ENCODE measurements around the gene ACBD3.

ACBD3 gene

DNA sequence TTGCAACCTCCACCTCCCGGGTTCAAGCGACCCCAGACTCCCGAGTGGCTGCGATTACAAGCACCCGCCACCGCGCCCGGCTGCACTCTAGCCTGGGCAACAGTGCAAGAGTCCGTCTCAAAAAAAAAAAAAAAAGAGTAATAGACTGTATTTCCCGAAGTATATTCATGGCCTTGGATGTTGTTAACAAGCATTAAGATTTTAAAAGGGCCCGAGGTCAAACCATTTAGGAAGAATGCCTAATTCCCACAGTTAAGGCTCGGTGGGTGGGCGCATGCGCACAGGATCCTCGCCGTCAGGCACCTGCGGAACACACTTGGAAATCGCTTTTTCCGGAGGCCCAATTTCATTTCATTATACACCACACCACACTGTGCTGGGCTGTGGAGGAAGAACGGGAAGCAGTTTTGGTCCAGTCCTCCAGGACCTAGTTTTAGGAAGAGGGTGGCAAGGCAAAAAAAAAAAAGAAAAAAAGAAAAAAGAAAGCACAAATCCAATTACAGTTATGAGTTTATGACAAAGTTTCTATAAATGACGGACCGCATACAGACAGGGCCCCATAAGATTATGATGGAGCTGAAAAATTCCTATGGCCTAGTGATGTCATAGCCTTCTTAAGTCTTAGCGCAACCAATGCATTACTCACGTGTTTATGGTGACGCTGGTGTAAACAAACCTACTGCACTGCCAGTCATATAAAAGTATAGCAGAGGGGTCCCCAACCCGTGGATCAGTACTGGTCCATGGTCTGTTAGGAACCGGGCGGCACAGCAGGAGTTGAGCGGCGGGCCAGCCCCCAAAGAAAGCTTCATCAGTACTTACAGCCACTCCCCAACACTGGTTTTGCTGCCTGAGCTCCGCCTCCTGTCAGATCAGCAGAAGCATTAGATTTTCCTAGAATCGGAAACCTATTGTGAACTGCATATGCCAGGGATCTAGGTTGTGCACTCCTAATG lies 85.8 kb downstream of the ACBD3 start:
- Histone ChIP-seq H3K4me1 (ENCODE audit: insufficient read depth, poor library complexity, severe bottlenecking) (peaks cover 7% of the 10 kb centered on the region), H3K27me3 (ENCODE audit: insufficient read depth, poor library complexity, severe bottlenecking) (no peaks in the 10 kb centered on the region), H3K9me3 (ENCODE audit: severe bottlenecking) (no peaks in the 10 kb centered on the region), H3K4me3 (ENCODE audit: severe bottlenecking) (no peak overlapping the region), H3K36me3 (ENCODE audit: low read depth) (no peaks in the 10 kb centered on the region), H3K27ac (ENCODE audit: poor library complexity, severe bottlenecking) (no peak overlapping the region)
- ATAC-seq (ENCODE audit: low read depth) (no peak), DNase-seq (ENCODE audit: low spot score) (no peak)
- TF ChIP-seq, protein P1, sequence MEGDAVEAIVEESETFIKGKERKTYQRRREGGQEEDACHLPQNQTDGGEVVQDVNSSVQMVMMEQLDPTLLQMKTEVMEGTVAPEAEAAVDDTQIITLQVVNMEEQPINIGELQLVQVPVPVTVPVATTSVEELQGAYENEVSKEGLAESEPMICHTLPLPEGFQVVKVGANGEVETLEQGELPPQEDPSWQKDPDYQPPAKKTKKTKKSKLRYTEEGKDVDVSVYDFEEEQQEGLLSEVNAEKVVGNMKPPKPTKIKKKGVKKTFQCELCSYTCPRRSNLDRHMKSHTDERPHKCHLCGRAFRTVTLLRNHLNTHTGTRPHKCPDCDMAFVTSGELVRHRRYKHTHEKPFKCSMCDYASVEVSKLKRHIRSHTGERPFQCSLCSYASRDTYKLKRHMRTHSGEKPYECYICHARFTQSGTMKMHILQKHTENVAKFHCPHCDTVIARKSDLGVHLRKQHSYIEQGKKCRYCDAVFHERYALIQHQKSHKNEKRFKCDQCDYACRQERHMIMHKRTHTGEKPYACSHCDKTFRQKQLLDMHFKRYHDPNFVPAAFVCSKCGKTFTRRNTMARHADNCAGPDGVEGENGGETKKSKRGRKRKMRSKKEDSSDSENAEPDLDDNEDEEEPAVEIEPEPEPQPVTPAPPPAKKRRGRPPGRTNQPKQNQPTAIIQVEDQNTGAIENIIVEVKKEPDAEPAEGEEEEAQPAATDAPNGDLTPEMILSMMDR (IDR thresholded peaks at IDR 0.05; ENCODE audit: poor library complexity, severe bottlenecking): no peak

DNA sequence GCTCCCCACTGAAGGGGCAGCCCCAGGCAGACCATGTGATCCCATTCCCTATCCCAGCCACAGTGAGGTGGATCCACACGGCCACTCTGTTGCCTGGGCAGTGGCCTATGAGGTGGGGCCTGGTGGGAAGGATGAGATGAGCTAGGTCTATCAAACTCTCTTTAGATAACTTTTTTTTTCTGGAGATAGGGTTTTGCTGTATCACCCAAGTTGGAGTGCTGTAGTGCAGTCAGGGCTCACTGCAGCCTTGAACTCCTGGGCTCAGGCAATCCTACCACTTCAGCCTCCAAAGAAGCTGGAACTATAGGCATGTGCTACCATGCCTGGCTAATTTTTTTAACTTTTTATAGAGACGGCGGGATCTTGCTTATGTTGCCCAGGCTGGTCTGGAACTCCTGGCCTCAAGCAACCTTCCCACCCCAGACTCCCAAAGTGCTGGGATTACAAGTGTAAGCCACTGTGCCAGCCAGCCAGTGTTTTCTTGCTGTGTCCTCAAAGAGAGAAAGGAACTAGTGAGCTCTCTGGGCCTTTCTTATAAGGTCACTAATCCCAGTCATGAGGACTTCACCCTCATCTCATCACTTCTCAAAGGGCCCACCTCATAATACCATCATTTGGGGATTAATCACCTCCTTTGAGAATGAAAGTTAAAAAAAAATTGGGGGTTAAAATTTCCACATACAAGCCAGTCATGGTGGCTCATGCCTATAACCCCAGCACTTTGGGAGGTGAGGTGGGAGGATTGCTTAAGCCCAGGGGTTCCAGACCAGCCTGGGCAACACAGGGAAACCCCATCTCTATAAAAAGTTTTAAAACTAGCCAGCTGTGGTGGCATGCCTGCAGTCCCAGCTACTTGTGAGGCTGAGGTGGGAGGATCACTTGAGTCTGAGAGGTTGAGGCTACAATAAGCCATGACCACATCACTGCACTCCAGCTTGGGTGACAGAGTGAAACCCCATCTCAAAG lies 87.4 kb downstream of the ACBD3 start:
- Histone ChIP-seq H3K27ac (ENCODE audit: poor library complexity, severe bottlenecking) (no peak overlapping the region), H3K4me1 (ENCODE audit: insufficient read depth, poor library complexity, severe bottlenecking) (peaks cover 7% of the 10 kb centered on the region), H3K27me3 (ENCODE audit: insufficient read depth, poor library complexity, severe bottlenecking) (no peaks in the 10 kb centered on the region), H3K36me3 (ENCODE audit: low read depth) (no peaks in the 10 kb centered on the region), H3K4me3 (ENCODE audit: severe bottlenecking) (no peak overlapping the region), H3K9me3 (ENCODE audit: severe bottlenecking) (no peaks in the 10 kb centered on the region)
- ATAC-seq (ENCODE audit: low read depth): no peak
- DNase-seq (ENCODE audit: low spot score): no peak
- TF ChIP-seq, protein P1 (IDR thresholded peaks at IDR 0.05; ENCODE audit: poor library complexity, severe bottlenecking): no peak

DNA sequence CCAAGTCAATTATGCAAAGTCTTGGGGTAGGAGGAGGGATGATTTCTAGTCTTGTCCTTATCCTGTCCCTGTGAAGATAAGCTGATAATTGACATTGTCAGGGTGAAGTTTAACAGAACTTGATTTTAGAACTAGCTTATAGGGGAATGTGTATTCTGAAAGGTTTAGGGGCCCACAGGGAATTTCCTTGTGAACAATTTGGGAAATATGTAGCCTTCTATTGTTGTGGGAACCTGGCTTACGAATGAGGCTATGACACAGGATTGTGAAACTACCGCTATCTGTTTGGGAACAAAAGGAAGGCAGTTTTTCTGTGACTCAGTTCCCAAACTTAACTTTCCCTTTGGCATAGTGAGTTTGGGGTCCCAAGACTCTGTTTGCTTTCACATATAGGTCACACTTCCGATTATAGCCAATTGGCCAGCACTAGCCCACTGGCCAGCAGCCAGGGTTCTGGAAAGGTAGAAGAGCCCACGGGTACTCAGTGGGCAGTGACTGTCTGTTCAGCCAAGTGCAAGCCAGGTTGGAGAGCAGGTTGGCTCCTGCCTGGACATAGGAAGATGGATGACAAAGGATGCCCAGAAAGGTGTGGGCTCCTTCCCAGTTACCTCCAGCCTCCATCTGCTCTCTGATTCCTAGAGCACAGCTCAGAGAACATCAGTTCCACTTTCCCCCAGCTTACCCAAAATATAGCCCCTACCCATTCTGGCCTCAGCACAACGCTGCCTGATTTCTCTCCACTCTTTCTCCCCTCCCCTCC lies 88.5 kb downstream of the ACBD3 start:
- DNase-seq (ENCODE audit: low spot score): no peak

DNA sequence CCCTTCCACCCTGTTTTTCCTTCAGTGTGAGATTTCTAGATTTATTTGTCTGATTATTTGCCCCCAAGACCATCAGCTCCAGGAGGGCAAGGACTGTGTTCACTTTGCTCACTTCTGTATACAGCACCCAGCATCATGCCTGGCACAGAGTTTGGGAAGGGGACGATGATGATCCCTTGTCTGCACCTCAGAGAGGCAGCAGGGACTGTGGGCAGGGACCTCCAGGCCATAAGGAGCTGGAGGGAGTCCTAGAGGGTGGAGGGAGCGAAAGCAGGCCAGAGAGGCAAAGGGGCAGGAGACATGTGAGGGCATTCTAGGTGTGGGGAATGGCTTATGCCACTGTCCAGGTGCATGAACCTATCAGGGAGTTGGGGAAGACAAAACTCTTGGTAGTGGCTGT lies 91.3 kb downstream of the ACBD3 start:
- Histone ChIP-seq H3K4me3 (ENCODE audit: severe bottlenecking) (no peak overlapping the region), H3K27me3 (ENCODE audit: insufficient read depth, poor library complexity, severe bottlenecking) (no peaks in the 10 kb centered on the region), H3K9me3 (ENCODE audit: severe bottlenecking) (no peaks in the 10 kb centered on the region), H3K27ac (ENCODE audit: poor library complexity, severe bottlenecking) (no peak overlapping the region), H3K4me1 (ENCODE audit: insufficient read depth, poor library complexity, severe bottlenecking) (peaks cover 16% of the 10 kb centered on the region), H3K36me3 (ENCODE audit: low read depth) (no peaks in the 10 kb centered on the region)
- TF ChIP-seq, protein P1 (IDR thresholded peaks at IDR 0.05; ENCODE audit: poor library complexity, severe bottlenecking): no peak
- ATAC-seq (ENCODE audit: low read depth): no peak
- no peak for DNase-seq (ENCODE audit: low spot score)

More for the DNA sequence above, 88.5 kb downstream of the ACBD3 start:
- ATAC-seq (ENCODE audit: low read depth): peak; percentile 76
- Histone ChIP-seq H3K36me3 (ENCODE audit: low read depth) (no peaks in the 10 kb centered on the region), H3K27me3 (ENCODE audit: insufficient read depth, poor library complexity, severe bottlenecking) (no peaks in the 10 kb centered on the region), H3K4me3 (ENCODE audit: severe bottlenecking) (no peak overlapping the region), H3K4me1 (ENCODE audit: insufficient read depth, poor library complexity, severe bottlenecking) (peaks cover 11% of the 10 kb centered on the region), H3K9me3 (ENCODE audit: severe bottlenecking) (no peaks in the 10 kb centered on the region), H3K27ac (ENCODE audit: poor library complexity, severe bottlenecking) (no peak overlapping the region)
- TF ChIP-seq, protein P1 (IDR thresholded peaks at IDR 0.05; ENCODE audit: poor library complexity, severe bottlenecking): no peak

Data from RWPE2 (cell line).